HCT116 (cell line): Measurements from ENCODE around the gene CHRNA4. TPM values are rescaled to one million over a fixed set of nuclear protein-coding genes. Genes with fewer than 3 reads are reported as not detected.

Experiments used
- ATAC-seq: fragments of 200-7000 bp; cut with Tn5 transposase; 2 replicates; pipeline ENCODE4 v1.9.1; 2020; ENCODE audit warnings: mild to moderate bottlenecking, moderate library complexity
- BruUV-seq: library from RNA; stranded (reverse); fragments of 400-500 nt; replicated peaks from 2 replicates; lab custom pipeline; 2021; lab: Mats Ljungman, UMichigan
- CTCF ChIA-PET: fragments of 300-600 bp; sonication (Branson Sonifier 250); formaldehyde crosslinking; loops from one replicate; lab custom pipeline; 2021; ENCODE audit warnings: antibody characterized with exemption; lab: Charles Lee
- POLR2A ChIA-PET: fragments of 300-600, 350-600 bp; sonication (Branson Sonifier 250); formaldehyde crosslinking; loops from one replicate; lab custom pipeline; 2021; ENCODE audit warnings: antibody characterized with exemption; lab: Charles Lee
- RAD21 ChIA-PET, 2 experiments: fragments of 300-600 bp; sonication (Branson Sonifier 250); formaldehyde crosslinking; loops; one replicate each; lab custom pipeline; 2023; ENCODE audit warnings: low total read pairs in 2 of 2; ENCODE audit not compliant: uncharacterized antibody in 2 of 2, unreplicated experiment in 2 of 2, low non-redundant PET in 1 of 2; lab: Charles Lee
- DNase-seq: peaks from one replicate; pipeline ENCODE4 v3.0.0-alpha.2; 2010; ENCODE audit warnings: low read depth, low spot score
- H2AFZ ChIP-seq: fragments of 200-600 bp; shearing (Covaris generic), sonication (generic); 2 replicates; pipeline ENCODE4 v1.6.1; 2017; ENCODE audit warnings: low read depth, mixed run types, mixed read lengths, antibody characterized with exemption, low read length; ENCODE audit not compliant: poor library complexity, severe bottlenecking
- H3K27ac ChIP-seq: 2 replicates; pipeline ENCODE4 v1.5.1; 2012; ENCODE audit warnings: low read depth, low read length
- H3K27me3 ChIP-seq: fragments of 200-600 bp; sonication (generic); 2 replicates; pipeline ENCODE4 v1.6.1; 2016; ENCODE audit warnings: mixed run types, low read length, mixed read lengths; ENCODE audit not compliant: insufficient read depth
- H3K36me3 ChIP-seq, 2 experiments: fragments of 200-500 bp in 1 of 2; fragments of 200-600 bp in 1 of 2; sonication (Bioruptor generic) in 1 of 2; sonication (generic) in 1 of 2; 2 replicates each; pipeline versions ENCODE4 v1.5.1 to v1.6.1; 2014 to 2016; ENCODE audit warnings: low read length in 2 of 2, inconsistent platforms in 1 of 2, mixed read lengths in 1 of 2, mixed run types in 1 of 2; ENCODE audit not compliant: insufficient read depth in 2 of 2, control insufficient read depth in 1 of 2
- H3K4me1 ChIP-seq, 2 experiments: fragments of 200-600 bp in 1 of 2; sonication (generic) in 1 of 2; 2 replicates each; pipeline versions ENCODE4 v1.5.1 to v1.6.1; 2012 to 2017; ENCODE audit warnings: low read length in 2 of 2, inconsistent platforms in 1 of 2, mild to moderate bottlenecking in 1 of 2, mixed read lengths in 1 of 2, mixed run types in 1 of 2, moderate library complexity in 1 of 2; ENCODE audit not compliant: insufficient read depth in 2 of 2, control insufficient read depth in 1 of 2
- H3K4me2 ChIP-seq: fragments of 200-600 bp; sonication (generic); 2 replicates; pipeline ENCODE4 v1.6.1; 2017; ENCODE audit warnings: mixed run types, low read length, mixed read lengths
- H3K4me3 ChIP-seq, 2 experiments: fragments of 200-600 bp in 1 of 2; sonication (generic) in 1 of 2; replicated peaks in 1 of 2; 2 replicates each; pipeline ENCODE4 v1.5.1; 2011 to 2016; ENCODE audit warnings: low read length in 2 of 2, control low read depth in 1 of 2, low read depth in 1 of 2, mild to moderate bottlenecking in 1 of 2, mixed read lengths in 1 of 2, mixed run types in 1 of 2
- H3K79me2 ChIP-seq: fragments of 200-600 bp; sonication (generic); 2 replicates; pipeline ENCODE4 v1.6.1; 2017; ENCODE audit warnings: mild to moderate bottlenecking, mixed run types, low read length, moderate library complexity, mixed read lengths; ENCODE audit not compliant: insufficient read depth
- H3K9ac ChIP-seq: fragments of 200-600 bp; sonication (generic); 2 replicates; pipeline ENCODE4 v1.6.1; 2016; ENCODE audit warnings: low read length, mixed read lengths
- H3K9me2 ChIP-seq: fragments of 200-600 bp; sonication (generic), shearing (Covaris generic); 2 replicates; pipeline ENCODE4 v1.6.1; 2017; ENCODE audit warnings: mixed run types, mild to moderate bottlenecking, moderate library complexity; ENCODE audit not compliant: insufficient read depth
- H3K9me3 ChIP-seq, 2 experiments: fragments of 200-500 bp in 1 of 2; fragments of 200-600 bp in 1 of 2; sonication (Bioruptor generic) in 1 of 2; sonication (generic) in 1 of 2; 2 replicates each; pipeline ENCODE4 v1.6.1; 2014 to 2017; ENCODE audit warnings: low read length in 2 of 2, mixed read lengths in 2 of 2, inconsistent platforms in 1 of 2, low read depth in 1 of 2, mild to moderate bottlenecking in 1 of 2, mixed run types in 1 of 2, moderate library complexity in 1 of 2; ENCODE audit not compliant: control insufficient read depth in 1 of 2, insufficient read depth in 1 of 2
- H4K20me1 ChIP-seq: fragments of 200-600 bp; sonication (generic), shearing (Covaris generic); 2 replicates; pipeline ENCODE4 v1.6.1; 2017; ENCODE audit warnings: mixed run types, mild to moderate bottlenecking, moderate library complexity; ENCODE audit not compliant: insufficient read depth
- ATF3 ChIP-seq: IDR thresholded peaks from 2 replicates; pipeline ENCODE4 v1.6.1; 2012
- CBX3 ChIP-seq: IDR thresholded peaks from 2 replicates; pipeline ENCODE4 v1.6.1; 2012; ENCODE audit warnings: low read depth
- CEBPB ChIP-seq: IDR thresholded peaks from 2 replicates; pipeline ENCODE4 v1.6.1; 2012; ENCODE audit warnings: low read depth
- EGR1 ChIP-seq: IDR thresholded peaks from 2 replicates; pipeline ENCODE4 v1.6.1; 2012; ENCODE audit warnings: low read depth
- ELF1 ChIP-seq: IDR thresholded peaks from 2 replicates; pipeline ENCODE4 v1.6.1; 2012; ENCODE audit warnings: low read depth, borderline replicate concordance
- EZH2phosphoT487 ChIP-seq: fragments of 200-600 bp; IDR thresholded peaks from 2 replicates; pipeline ENCODE4 v1.6.1; 2018; ENCODE audit warnings: antibody characterized with exemption, borderline replicate concordance
- FOSL1 ChIP-seq: IDR thresholded peaks from 2 replicates; pipeline ENCODE4 v1.6.1; 2012; ENCODE audit warnings: low read depth
- MAX ChIP-seq: IDR thresholded peaks from 2 replicates; pipeline ENCODE4 v1.6.1; 2012
- POLR2A ChIP-seq: IDR thresholded peaks from 2 replicates; pipeline ENCODE4 v1.7.0; 2011; ENCODE audit warnings: borderline replicate concordance; ENCODE audit not compliant: insufficient read depth, insufficient read length; ENCODE audit errors: extremely low read depth
- POLR2AphosphoS5 ChIP-seq: IDR thresholded peaks from 2 replicates; pipeline ENCODE4 v1.6.1; 2011; ENCODE audit warnings: mild to moderate bottlenecking, low read depth, low read length, moderate library complexity
- RAD21 ChIP-seq: IDR thresholded peaks from 2 replicates; pipeline ENCODE4 v1.6.1; 2012; ENCODE audit warnings: low read depth, mild to moderate bottlenecking
- SIN3A ChIP-seq: IDR thresholded peaks from 2 replicates; pipeline ENCODE4 v1.6.1; 2012; ENCODE audit warnings: low read depth
- SP1 ChIP-seq: IDR thresholded peaks from 2 replicates; pipeline ENCODE4 v1.6.1; 2012; ENCODE audit warnings: low read depth
- SRF ChIP-seq: IDR thresholded peaks from 2 replicates; pipeline ENCODE4 v1.6.1; 2012; ENCODE audit warnings: low read depth
- TCF7L2 ChIP-seq: IDR thresholded peaks from 2 replicates; pipeline ENCODE4 v1.7.0; 2011; ENCODE audit warnings: borderline replicate concordance, inconsistent platforms; ENCODE audit not compliant: insufficient read depth, insufficient read length; ENCODE audit errors: extremely low read depth
- YY1 ChIP-seq: IDR thresholded peaks from 2 replicates; pipeline ENCODE4 v1.6.1; 2011; ENCODE audit warnings: low read length, low read depth, moderate library complexity, mild to moderate bottlenecking; ENCODE audit not compliant: insufficient replicate concordance; ENCODE audit errors: extremely low read depth
- ZFX ChIP-seq: fragments of 450-650 bp; IDR thresholded peaks from 2 replicates; pipeline ENCODE4 v1.6.1; 2017
- ZNF274 ChIP-seq: fragments of 200-500 bp; sonication (Bioruptor generic); IDR thresholded peaks from 2 replicates; pipeline ENCODE4 v1.6.1; 2014; ENCODE audit warnings: mild to moderate bottlenecking, low read depth, low read length, inconsistent platforms
- intact Hi-C: fragments of 100-400 bp; cut with micrococcal nuclease; formaldehyde crosslinking; loops from 2 replicates; pipeline ENCODE4 v1.10.0; 2022
- total RNA-seq: library from RNA; stranded (reverse); gene quantifications from one replicate; pipeline ENCODE4 v1.2.1, GENCODE V29; 2021; ENCODE audit not compliant: unreplicated experiment
- TF ChIP-seq, protein P1 (sequence below): IDR thresholded peaks from 2 replicates; pipeline ENCODE4 v1.6.1; 2011; ENCODE audit warnings: mild to moderate bottlenecking, low read length, moderate library complexity; ENCODE audit not compliant: insufficient replicate concordance; ENCODE audit errors: extremely low read depth

The CHRNA4 gene
- total RNA-seq, 1 experiment from 2014 or later = not detected

GRCh38 chr20:63325554-63326313, 35.4 kb downstream of the CHRNA4 start:
- ATAC-seq = no peak
- RAD21 ChIA-PET = no interaction called here
- Histone ChIP-seq H4K20me1 (no peaks in the 10 kb centered on the region), H3K9me3 (no peaks in the 10 kb centered on the region), H3K79me2 (no peaks in the 10 kb centered on the region), H3K4me1 (peaks cover 0 to 8% of the 10 kb centered on the region in 2 experiments; a peak in 2 of 4 replicates), H2AFZ (no peak overlapping the region), H3K9ac (no peak overlapping the region), H3K27ac (peak overlapping the region; percentile 57; the same call in 1 of the 2 replicates), H3K9me2 (no peaks in the 10 kb centered on the region), H3K36me3 (no peaks in the 10 kb centered on the region)
- POLR2A ChIA-PET = no interaction called here
- intact Hi-C loops = no loop called here
- no peak for DNase-seq
- BruUV-seq = no TSS peak
- TF ChIP-seq FOSL1 = no peak
- TF ChIP-seq CEBPB = no peak
- no peak for TF ChIP-seq YY1
- no peak for TF ChIP-seq RAD21
- no peak for TF ChIP-seq POLR2AphosphoS5
- TF ChIP-seq CBX3 = no peak
- TF ChIP-seq ZFX = no peak
- no peak for TF ChIP-seq SP1
- TF ChIP-seq, protein P1, sequence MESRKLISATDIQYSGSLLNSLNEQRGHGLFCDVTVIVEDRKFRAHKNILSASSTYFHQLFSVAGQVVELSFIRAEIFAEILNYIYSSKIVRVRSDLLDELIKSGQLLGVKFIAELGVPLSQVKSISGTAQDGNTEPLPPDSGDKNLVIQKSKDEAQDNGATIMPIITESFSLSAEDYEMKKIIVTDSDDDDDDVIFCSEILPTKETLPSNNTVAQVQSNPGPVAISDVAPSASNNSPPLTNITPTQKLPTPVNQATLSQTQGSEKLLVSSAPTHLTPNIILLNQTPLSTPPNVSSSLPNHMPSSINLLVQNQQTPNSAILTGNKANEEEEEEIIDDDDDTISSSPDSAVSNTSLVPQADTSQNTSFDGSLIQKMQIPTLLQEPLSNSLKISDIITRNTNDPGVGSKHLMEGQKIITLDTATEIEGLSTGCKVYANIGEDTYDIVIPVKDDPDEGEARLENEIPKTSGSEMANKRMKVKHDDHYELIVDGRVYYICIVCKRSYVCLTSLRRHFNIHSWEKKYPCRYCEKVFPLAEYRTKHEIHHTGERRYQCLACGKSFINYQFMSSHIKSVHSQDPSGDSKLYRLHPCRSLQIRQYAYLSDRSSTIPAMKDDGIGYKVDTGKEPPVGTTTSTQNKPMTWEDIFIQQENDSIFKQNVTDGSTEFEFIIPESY = no peak
- TF ChIP-seq ZNF274 = no peak
- TF ChIP-seq MAX = no peak
- no peak for TF ChIP-seq SRF
- TF ChIP-seq ATF3 = no peak
- no peak for TF ChIP-seq EGR1
- TF ChIP-seq POLR2A = no peak
- TF ChIP-seq SIN3A = no peak
- no peak for TF ChIP-seq EZH2phosphoT487
- no peak for TF ChIP-seq ELF1
- TF ChIP-seq TCF7L2 = no peak
- TF ChIP-seq, all 23 proteins: peak for 0
- Histone ChIP-seq H3K4me3 (no peak overlapping the region), H3K27me3 (no peaks in the 10 kb centered on the region), H3K4me2 (peak overlapping the region; percentile 28; the same call in 1 of the 2 replicates)
- CTCF ChIA-PET = no interaction called here
